ENCODE data around the gene LIX1L.

- no peak for TF ChIP-seq CTCF (IDR thresholded peaks at IDR 0.05 in 4 of 5, conservative IDR thresholded peaks at IDR 0.05 in 1 of 5)
- TF ChIP-seq POLR2A (IDR thresholded peaks at IDR 0.05): no peak
These were observed 17.4 kb upstream of the LIX1L start for GRCh38 chr1:145975216-145975615.
